Adrenal gland (tissue), 5 donors: ENCODE data around the gene RAMP1.

Source experiments
- POLR2A ChIP-seq, 2 donors: fragments of 450-650 bp; IDR thresholded peaks; one replicate each; pipeline ENCODE4 v1.6.1; 2017; ENCODE audit warnings: antibody characterized with exemption in 2 of 2, mild to moderate bottlenecking in 2 of 2, moderate library complexity in 1 of 2
- TF ChIP-seq, protein P1 (sequence below), 6 experiments: fragments of 450-650 bp in 4 of 6; fragments of 200-600 bp in 2 of 6; sonication (generic) in 1 of 6; IDR thresholded peaks; 1 replicate in 5 of 6; 2 replicates in 1 of 6; pipeline versions ENCODE4 v1.5.1 to v1.8.0; 2016 to 2021; ENCODE audit warnings: antibody characterized with exemption in 6 of 6, mild to moderate bottlenecking in 2 of 6, moderate library complexity in 1 of 6
- donor health status: DM: no; HTN: no; CAD: no.

- TF ChIP-seq, protein P1, sequence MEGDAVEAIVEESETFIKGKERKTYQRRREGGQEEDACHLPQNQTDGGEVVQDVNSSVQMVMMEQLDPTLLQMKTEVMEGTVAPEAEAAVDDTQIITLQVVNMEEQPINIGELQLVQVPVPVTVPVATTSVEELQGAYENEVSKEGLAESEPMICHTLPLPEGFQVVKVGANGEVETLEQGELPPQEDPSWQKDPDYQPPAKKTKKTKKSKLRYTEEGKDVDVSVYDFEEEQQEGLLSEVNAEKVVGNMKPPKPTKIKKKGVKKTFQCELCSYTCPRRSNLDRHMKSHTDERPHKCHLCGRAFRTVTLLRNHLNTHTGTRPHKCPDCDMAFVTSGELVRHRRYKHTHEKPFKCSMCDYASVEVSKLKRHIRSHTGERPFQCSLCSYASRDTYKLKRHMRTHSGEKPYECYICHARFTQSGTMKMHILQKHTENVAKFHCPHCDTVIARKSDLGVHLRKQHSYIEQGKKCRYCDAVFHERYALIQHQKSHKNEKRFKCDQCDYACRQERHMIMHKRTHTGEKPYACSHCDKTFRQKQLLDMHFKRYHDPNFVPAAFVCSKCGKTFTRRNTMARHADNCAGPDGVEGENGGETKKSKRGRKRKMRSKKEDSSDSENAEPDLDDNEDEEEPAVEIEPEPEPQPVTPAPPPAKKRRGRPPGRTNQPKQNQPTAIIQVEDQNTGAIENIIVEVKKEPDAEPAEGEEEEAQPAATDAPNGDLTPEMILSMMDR (IDR thresholded peaks at IDR 0.05), result no peak
- TF ChIP-seq POLR2A (IDR thresholded peaks at IDR 0.05), result no peak
Observed at GRCh38 chr2:237934186-237934585, 74.8 kb downstream of the RAMP1 start.
